T-helper 1 cell (primary cell): Measurements from ENCODE around the gene SNAPIN.

Experiments
- DNase-seq, 5 donors: peaks; one replicate each; pipeline ENCODE4 v3.0.0-alpha.2; 2012 to 2020

Gene SNAPIN

DNA sequence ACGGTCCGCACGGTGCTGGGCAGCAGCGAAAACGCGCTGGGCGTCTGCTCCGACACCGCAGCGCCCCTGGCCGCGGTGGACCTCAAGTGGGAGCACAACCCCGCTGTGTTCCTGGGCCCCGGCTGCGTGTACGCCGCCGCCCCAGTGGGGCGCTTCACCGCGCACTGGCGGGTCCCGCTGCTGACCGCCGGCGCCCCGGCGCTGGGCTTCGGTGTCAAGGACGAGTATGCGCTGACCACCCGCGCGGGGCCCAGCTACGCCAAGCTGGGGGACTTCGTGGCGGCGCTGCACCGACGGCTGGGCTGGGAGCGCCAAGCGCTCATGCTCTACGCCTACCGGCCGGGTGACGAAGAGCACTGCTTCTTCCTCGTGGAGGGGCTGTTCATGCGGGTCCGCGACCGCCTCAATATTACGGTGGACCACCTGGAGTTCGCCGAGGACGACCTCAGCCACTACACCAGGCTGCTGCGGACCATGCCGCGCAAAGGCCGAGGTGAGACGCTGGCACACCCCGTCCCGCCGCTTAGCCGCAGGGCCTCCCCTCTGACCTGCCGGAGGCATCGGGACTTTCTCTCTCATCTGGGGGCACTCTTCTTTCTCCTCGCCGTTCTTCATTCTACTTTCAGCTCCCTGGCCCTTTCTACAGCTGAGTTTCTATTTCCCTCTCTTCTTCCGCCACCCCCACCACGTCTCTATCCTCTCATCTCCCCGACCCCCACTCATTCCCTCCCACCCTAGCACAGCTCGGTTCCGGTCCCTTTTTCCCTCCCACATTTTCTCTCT lies 21.0 kb downstream of the SNAPIN start:
- DNase-seq, result peak in 2 of 5 donors; percentile 10 to 17

- DNase-seq, result no peak
Observed at GRCh38 chr1:153680120-153680403, 21.6 kb downstream of the SNAPIN start.

GRCh38 chr1:153682730-153683129 lies 24.2 kb downstream of the SNAPIN start:
- DNase-seq, result no peak

- no peak for DNase-seq
Observed at GRCh38 chr1:153683854-153684253, 25.4 kb downstream of the SNAPIN start.

DNA sequence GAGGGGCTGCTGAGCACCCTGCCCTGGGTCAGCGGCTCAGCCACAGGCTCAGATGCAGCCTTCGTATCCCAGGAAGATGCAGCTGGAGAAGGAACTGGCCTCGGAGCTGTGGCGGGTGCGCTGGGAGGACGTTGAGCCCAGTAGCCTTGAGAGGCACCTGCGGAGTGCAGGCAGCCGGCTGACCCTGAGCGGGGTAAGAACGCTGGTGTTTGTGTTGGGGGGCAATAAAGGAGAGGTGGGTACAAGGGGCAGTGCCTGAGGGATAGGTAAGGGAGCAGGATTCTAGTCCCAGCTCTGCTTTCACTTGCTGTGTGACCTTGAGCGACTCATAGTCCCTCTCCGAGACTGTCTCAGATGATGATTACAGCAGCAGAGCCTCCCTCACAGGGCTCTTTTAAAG lies 26.4 kb downstream of the SNAPIN start:
- no peak for DNase-seq

DNA sequence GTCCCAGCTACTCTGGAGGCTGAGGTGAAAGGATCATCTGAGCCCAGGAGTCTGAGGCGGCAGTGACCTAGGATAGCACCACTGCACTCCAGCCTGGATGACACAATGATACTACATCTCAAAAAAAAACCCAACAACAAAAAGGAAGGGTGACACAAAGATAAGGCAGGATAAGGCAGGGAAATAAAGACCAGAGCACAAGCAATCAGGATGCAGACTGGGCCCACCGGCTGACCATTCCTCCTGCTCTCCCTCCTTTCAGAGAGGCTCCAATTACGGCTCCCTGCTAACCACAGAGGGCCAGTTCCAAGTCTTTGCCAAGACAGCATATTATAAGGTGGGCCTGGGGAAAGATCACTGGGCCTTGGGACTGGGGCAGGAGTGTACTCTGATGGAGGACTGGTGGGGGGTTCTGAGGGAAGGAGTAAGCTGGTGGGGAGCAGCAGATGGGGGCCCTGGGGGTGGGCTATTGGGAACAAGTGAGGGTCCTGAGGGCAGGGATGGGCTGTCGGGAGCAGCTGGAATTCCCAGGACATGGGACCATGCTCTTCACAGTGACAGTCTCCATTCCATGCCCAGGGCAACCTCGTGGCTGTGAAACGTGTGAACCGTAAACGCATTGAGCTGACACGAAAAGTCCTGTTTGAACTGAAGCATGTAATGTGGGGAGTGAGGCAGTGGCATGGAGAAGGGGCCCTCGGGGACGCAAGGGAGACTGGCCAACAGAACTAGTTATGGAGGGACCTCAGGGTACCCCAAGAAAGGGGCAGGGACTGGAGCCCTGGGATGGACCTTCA lies 27.2 kb downstream of the SNAPIN start:
- DNase-seq, result no peak

DNA sequence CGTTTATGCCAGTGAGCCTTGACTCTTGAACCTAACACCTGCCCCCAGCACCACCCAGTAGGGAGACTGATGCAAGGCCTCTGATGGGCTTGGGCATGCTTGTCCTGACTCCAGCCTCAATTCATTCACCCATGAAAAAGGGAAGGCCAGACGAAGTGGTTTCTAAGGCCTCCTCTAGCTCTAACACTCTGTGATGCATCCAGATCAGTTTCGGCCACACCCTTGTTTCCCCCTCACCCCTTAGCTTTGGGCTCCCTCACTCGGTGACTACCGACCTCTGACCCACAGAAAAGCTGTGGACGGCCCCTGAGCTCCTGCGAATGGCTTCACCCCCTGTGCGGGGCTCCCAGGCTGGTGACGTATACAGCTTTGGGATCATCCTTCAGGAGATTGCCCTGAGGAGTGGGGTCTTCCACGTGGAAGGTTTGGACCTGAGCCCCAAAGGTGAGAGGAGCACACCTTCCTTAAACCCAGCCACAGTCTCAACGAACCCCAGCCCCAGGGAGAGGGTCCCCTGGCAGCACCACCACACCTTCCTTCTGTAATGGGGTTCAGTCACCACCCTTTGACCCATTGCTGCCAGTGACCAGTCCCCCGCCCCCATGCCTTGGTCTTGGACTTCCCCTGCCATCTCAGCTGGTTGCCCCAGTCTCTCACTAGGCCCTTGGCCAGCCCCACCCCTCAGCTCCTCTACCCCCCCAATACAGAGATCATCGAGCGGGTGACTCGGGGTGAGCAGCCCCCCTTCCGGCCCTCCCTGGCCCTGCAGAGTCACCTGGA lies 29.0 kb downstream of the SNAPIN start:
- DNase-seq, result no peak

DNA sequence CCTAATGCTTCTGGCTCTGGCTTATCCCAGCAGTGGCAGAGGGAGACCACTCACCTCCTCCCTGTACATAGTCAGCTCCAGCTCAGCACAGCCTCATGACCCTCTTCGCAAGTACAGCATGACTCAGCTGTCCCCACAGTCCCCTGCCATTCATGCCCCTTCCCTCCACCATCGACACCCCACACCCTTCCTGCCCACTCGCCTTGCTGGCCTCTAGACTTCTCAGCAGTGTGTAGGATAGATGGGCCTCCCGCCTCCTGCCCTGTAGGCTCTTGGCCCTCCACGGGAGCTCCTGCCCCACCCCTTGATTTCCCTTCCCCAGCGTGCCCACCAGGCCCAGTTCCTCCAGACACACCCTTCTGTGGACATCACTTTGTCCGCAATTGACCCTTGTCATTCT lies 29.8 kb downstream of the SNAPIN start:
- no peak for DNase-seq

DNA sequence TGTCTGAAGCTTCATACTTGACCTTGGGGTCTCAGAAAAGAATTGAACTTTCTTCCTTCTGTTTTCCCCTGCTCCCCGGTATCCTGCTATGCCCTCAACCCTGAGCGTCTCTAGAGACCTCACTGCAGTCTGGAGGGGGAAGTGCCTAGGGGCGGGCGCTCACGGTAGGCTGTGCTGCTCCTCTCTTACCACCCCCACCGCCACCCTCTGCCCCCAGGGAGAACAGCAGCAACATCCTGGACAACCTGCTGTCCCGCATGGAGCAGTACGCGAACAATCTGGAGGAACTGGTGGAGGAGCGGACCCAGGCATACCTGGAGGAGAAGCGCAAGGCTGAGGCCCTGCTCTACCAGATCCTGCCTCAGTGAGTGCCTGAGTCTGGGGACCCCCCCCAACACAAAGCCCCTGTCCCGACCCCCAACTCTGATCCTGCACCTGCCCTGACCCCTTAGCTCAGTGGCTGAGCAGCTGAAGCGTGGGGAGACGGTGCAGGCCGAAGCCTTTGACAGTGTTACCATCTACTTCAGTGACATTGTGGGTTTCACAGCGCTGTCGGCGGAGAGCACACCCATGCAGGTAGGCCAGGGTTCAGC lies 30.3 kb downstream of the SNAPIN start:
- no peak for DNase-seq

DNA sequence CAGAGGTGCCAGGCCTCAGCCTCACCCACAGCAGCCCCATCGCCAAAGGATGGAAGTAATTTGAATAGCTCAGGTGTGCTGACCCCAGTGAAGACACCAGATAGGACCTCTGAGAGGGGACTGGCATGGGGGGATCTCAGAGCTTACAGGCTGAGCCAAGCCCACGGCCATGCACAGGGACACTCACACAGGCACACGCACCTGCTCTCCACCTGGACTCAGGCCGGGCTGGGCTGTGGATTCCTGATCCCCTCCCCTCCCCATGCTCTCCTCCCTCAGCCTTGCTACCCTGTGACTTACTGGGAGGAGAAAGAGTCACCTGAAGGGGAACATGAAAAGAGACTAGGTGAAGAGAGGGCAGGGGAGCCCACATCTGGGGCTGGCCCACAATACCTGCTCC lies 35.0 kb downstream of the SNAPIN start:
- DNase-seq, result no peak

DNA sequence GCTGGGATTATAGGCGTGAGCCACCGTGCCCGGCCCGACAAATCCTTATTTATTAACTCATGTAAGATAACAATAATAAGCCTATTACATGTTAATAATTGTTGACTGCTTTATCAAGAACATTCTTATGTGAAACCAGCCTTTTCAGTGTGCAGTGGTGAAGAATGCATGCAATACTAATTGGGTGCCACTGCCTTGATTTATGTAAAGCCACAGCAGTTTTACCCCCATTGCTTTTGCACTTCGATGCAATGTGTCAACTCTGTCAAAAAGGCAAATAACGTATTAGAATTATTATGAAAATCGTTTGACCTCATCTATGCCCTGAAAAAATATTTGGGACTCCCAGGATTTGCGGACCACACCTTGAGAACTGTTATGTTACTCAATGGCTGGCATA lies 38.2 kb downstream of the SNAPIN start:
- no peak for DNase-seq

DNA sequence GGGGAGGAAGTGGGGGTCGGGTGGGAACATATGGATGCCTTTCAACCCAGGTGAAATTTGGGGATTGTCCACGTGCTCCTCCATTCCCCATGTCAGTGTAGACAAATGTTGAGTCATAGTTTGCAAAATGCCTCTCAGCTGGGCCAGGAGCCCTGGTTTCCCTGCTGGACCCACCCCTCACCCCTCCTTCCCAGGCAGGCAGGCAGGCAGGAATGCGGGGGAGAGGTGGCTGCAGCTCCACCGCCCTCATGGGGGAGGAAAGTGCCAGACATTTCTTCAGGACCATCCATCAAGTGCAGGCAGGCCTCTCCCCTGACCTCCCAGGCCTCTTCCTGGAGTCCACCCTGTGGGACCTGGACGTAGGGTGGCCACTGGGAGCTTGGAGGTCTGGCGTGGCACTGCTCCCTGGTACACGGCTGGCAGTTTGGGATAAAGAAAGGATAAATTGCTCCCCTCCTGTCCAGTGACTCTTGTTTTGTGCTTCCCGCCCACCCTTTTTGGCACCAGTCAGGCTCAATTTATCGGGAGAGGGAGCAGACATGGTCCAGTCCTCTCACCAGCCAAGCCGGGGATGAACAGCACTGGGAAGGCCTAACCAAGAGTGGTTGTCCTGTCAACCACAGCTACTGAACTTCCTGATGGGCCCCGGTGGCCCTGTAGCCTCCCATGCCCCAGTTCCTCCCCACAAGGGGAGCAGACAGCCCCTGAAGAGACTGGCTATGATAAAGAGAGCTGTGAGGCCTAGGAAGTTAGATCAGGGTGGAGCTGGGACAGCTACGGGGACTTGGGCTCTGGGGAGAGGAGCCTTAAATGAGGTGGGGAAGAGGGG lies 38.9 kb downstream of the SNAPIN start:
- no peak for DNase-seq

DNA sequence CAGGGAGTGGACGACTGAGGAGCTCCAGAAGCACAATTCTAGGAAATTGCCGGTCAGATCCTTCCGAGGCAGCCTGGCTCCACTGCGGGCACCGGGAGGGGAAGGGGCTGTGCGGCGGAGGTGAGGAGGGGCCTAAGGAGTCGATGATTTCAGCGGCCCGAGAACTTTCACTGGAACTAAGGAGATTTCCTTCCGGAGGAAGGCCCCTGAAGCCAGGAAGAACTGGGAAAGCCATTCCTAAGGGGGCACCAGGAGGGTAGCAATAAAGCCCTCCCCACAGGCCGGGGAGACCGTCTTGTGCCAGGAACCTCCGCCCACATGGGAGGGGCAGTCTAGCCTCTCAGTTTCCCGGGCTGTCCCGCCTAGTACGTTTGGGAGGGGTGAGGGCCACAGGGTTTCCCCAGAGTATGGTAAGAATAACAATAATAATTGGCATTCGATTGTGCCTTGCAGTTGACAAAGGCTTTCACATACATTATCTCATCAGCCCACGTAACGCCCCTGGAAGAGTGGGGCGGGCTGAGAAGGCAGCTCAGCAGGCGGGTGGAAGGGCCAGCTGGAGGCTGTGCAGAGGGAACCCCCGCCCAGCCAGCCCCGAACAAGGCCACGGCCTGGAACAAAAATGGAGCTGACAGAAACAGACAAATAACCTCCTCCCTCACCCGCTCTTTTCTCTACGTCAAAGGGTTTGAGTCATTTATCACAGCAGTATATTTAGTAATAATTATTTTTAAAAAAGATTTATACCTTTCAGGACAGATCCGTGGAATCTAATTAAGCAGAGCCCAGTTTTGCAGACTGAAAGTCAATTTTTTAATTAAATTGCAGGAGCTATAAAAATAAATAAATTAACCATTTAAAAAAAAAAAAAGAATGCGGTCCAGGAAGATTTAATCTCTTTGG lies 39.8 kb downstream of the SNAPIN start:
- DNase-seq, result no peak

DNA sequence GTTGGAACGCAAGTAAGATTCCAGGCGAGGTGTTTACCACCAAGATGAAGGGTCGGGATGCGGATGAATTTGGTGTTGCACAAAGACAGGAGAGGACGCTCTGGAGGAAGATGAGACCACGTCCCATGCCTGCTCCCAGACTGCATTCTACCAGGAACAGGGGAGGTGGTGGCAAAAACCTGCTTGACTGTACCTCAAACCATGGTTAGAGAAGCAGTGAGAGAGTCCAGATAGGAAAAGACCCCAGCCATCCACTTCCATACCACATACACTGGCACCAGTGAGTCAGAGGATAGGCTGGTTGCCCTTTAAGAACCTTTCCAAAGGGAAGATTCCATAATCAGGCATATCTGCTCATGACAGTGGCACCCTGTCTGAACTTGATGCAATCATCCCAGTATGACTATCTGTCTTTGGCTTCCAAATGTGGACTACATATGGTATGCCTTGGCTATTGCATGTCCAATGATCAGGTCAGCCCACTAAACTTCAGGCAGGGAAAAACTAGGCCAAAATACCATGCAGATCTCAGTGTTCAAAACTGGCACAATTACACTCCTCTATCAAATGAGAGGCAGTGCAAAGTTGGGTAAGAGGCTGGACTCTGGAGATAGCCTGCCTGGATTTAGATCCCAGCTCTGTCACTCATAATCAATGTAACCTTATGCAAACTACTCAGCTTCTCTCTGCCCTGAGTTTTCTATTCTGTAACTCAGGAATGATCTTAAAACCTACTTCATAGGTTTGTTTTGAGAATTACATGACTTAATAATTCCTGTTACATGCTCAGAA lies 40.6 kb downstream of the SNAPIN start:
- no peak for DNase-seq

- no peak for DNase-seq
Observed at GRCh38 chr1:153699768-153700167, 41.3 kb downstream of the SNAPIN start.

DNA sequence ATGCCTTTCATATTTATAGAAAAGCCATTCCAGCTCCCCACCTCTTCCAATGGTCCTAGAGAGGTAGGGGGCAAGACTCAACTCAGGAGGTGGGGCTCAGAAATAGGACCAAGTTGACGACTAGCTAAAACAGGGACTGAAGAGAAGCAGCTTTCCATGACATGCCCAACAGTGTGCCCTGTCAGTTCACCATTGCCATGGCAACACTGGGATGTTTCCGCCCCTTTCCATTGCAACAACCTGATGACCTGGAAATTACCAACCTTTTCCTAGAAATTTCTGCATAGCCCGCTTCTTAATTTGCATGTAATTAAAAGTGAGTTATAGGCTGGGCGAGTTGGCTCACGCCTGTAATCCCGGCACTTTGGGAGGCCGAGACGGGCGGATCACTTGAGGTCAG lies 47.0 kb downstream of the SNAPIN start:
- DNase-seq, result no peak

GRCh38 chr1:153711026-153711425 lies 52.5 kb downstream of the SNAPIN start:
- DNase-seq, result no peak
